NCI-H82 (cell line): ENCODE results near the gene SIPA1L2.

Source experiments
- DNase-seq: peaks from one replicate; lab custom pipeline; 2025; lab: John Stamatoyannopoulos, UW

SIPA1L2 gene

DNA sequence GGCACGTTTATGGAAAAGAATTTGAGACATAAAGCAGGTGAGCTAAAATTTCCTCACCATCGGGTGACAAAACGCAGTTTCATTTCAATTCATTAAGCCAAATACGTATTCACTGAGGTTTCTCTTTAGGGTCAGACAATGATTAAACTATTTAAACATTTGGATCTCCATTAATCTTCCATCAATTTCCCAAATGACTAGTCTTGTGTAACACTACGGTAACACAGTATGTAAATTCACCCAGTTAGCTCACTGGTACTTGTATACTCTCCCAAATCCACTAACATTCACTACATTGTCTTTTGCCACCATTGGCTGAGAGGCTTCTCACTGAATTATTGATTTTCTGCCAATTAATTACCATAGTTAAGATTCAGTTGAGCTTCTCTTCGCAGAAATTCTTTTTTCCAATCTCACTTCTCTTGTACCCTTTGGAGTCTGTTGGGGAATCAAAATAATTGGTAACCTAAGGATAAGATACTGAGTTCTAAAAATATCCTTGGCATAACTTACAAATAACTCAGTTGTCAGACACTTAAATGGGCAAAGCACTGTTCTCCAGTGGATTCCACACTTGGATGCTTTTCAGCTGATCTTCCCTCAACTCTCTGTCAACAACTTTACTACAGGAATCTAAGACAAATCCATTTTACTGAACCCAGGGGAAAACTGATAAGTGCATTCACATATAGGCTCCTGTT, 40.7 kb downstream of the SIPA1L2 start:
- no peak for DNase-seq

DNA sequence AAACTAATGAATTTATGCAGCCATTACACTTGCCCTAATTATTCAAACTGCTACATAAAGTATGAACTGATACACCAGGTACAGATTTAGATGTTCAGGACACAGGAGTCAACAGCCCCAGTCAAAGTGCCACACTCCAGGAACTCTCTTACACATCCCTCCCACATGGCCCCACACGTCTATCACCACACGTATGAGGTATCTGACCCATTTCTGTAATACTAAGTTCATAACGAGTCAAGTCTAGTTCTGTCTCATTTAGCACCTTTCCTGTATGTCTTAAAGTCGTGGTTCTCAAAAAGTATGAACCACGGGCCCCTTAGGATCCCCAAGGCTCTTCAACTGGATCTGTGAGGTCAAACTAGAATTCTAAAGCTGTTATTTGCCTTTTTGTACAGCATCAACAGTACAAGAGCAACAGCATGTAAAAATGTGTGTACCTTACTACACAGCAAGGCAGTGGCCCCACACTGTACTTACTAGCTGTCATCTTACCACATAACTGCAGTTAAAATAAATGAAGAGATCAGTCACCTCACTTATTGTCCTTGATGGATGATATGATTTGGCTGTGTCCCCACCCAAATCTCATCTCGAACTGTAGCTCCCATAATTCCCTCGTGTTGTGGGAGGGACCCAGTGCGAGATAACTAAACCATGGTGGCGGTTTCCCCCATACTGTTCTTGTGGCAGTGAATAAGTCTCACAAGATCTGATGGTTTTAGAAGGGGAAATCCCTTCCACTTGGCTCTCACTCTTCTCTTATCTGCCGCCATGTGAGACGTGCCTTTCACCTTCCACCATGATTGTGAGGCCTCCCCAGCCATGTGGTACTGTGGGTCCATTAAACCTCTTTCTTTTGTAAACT, 42.6 kb downstream of the SIPA1L2 start:
- no peak for DNase-seq

DNA sequence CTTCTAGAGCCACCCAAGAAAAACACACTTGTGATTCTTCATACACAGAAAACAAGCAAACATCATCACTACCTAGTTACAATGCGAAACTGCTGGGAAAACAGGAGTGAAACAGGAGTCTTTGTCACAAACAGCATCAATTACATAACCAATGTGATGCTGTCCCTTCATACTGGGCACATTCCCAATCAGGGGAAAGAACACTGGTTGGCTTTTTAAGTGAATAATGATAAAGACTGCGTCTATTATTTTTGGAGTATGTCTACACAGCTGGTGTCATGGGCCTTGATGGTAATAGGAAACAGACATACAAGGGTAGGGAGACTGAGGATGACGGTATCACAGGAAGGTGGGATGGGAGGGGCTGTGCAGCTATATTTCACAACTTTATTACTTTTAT, 43.3 kb downstream of the SIPA1L2 start:
- DNase-seq = no peak

DNA sequence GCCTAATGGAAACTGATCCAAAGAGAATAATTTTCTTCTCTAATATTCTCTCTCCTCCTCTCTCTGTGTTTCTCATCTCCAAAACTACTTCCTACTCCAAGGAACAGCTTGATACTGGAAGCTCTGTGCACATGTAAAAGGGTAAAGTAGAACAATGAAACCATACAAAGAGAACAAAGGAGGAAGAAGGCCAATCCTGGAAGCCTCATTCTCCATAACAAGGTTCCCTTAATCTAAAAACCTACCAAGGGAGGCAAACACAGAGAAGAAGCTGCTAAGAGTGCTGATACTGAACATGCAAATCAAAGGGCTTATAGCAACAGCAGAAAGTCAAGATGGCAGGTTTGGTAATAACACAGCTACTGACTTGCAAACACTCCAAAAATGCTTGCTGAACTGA, 44.4 kb downstream of the SIPA1L2 start:
- DNase-seq = no peak

DNA sequence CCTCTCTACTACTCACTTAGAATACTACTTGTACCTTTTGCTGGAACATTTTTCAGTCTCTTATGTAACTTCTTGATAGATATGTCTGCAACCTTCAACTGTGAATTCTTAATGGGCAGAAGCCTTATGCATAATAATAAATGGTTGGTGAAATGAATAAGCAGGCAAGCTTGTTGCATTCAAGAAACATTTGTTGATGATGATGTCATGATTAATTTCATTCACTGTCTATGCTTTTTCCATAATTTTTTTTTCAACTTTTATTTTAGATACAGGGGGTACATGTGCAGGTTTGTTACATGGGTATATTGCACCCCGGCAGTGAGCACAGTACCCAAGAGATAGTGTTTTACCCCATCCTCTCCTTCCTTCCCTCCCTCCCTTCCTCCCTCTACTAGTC, 48.0 kb downstream of the SIPA1L2 start:
- DNase-seq = no peak
